HG03097 (cell line): ENCODE results near the gene ZNF304.
"Not testable (repeated sequence)": the region's sequence is repeated elsewhere in the genome, so short reads cannot be mapped to it uniquely, and the experiment has no call there.

Experiments
- ATAC-seq: cut with Tn5 transposase; IDR thresholded peaks from one replicate; pipeline ENCODE4 v1.9.1; 2021; ENCODE audit not compliant: unreplicated experiment, low FRiP score

The ZNF304 gene

DNA sequence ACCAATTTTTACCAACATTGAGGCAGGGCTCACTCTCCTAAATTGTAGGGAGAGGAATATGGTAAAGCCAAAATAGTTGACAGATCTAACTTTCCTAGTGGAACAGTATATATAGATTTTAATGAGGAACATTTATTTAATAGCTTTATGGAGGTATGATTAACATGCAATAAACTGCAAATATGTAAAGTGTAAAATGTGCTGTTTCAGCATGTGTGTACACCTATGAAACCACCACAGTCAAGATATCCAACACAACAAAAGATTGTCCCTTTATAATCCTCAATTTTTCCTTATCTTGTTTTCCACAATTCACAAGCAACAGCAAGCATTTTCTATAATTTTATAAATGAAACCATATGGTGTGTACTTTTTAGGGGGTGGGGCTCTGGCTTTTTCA lies 8.2 kb downstream of the ZNF304 start:
- ATAC-seq = no peak

DNA sequence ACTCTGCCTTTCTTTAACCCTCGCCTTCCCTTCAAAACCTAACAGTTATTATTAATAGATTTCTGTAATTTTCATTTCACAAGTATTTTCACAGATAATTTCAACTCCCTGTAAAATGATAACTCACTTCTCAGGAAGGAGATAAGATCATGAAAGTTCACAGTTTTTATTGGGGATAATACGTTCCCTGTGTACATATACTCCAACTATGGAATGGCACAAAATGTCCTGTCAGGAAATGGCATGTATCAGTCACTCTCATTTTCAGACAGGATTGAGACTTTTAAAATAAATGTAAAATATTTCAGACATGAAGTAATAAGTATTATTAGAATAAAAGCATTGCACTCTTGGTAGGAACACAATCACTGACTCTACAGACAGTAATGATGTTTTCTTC lies 11.3 kb downstream of the ZNF304 start:
- no peak for ATAC-seq

DNA sequence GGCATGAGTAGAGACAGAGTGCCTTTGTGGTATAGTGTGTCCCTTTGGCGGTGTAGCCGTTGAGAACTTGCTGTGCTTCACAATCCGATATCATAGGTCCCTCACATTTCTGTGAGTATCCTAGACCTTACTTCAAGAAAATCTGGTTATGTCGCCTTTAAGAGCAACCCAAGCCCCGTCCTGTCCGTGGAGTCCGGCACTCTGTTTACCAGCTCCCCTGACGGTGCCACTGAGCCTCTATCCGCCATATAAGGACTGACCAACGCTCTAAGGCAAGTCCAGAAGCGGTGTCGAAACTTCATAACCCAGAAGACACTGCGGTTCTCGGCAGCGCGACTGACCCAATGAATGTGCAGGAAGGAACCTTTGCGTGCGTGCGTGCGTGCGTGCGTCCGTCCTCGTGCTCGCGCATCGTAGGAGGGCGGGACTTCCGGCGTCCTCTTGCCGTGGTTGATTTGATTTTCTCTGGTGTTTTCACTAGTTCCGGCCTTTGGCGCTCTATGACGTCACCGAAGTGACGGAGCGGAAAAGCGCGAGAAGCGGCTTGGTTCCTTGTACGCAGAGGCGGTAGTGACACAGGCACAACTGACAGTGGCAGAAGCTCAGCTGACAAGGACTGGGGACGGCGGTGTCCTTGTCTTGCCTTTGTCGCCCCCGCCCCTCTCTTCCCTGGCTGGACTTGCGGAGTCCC lies 12.1 kb downstream of the ZNF304 start, which contains the start of the genes TRAPPC2B and ZNF547:
Gene TRAPPC2B (plus strand): TSS at position 555 of the 691 bp plus-strand sequence. CDS start 1,283 bp downstream, outside the sequence.
Gene ZNF547 (plus strand): TSS at position 555 of the 691 bp plus-strand sequence. CDS start 5,005 bp downstream, outside the sequence.
- ATAC-seq = peak; percentile 93

DNA sequence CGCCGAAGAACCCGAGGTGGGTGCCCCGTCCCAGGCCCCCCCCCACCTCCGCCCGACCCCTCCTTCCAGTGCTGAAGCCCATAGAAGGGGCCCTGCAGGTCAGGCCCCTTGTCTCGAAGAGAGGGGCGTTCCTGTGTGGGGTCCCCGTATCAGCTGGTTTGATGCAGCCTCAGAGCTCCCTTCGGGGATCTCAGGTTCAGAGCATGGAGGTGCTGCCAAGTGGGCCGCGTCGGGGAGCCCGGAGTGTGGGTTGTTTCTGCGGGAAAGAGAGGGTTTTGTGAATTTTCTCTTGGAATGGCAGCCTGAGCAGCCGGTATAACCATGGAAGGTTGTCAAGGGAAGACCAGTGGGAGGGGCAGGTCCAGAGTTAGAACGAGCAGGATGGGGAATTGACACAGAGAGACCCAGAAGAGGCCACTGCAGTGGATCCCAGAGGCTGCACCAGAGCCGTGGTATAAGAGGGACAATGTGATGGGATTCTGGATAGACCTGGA lies 12.7 kb downstream of the ZNF304 start:
- ATAC-seq = peak; percentile 11

DNA sequence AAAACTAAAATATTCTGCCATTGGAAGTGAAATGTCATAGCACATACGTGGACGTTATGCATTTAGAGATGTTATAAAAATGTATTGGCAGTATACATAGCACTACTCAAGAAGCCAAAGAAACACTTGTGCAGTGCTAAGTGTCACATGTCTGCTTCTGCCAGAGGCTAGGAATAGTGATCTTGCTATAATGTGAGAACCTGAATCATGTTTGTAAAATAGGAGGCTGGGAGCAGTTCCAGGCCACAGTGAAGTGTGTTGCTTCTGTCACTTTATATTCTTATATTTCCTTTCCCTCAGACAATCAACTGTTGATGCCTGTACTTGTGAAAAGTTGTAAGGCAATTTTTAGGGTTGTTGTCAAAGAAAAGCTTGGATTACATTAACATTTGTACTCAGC lies 15.7 kb downstream of the ZNF304 start:
- ATAC-seq = no peak

DNA sequence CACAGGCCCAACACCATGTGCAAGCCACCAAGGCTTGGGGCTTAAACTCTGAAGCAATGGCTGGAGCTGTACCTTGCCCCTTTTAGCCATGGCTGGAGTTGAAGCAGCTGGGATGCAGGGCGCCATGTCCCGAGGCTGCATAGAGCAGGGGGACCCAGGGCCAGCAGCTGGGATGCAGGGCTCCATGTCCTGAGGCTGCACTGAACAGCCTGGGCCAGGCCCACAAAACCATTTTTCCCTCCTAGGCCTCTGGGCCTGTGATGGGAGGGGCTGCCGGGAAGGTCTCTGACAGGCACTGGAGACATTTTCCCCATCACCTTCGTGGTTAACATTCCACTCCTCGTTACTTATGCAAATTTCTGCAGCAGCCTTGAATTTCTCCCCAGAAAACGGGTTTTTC lies 23.1 kb downstream of the ZNF304 start:
- no peak for ATAC-seq

DNA sequence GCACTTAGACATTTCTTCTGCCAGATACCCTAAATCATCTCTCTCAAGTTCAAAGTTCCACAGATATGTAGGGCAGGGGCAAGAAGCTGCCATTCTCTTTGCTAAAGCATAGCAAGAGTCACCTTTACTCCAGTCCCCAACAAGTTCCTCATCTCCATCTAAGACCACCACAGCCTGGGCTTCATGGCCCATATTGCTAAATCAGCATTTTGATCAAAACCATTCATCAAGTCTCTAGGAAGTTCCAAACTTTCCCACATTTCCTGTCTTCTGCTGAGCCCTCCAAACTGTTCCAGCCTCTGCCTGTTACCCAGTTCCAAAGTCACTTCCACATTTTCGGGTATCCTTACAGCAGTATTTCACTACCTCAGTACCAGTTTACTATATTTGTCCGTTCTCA lies 23.6 kb downstream of the ZNF304 start:
- ATAC-seq = not testable (repeated sequence)

DNA sequence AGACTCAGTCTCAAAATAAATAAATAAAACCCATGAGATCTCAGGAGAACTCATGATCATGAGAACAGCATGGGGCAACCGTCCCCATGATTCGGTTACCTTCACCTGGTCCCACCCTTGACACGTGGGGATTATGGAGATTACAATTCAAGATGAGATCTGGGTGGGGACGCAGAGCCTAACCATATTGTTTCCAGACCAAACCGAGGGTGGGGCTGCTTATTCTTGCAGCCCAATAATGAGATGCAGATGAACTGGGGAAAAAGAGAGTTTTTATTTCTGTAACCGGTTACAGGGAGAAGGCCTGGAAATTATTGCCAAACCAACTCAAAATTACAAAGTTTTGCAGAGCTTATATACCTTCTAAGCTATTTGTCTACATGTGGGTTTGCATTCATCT lies 25.1 kb downstream of the ZNF304 start:
- no peak for ATAC-seq

DNA sequence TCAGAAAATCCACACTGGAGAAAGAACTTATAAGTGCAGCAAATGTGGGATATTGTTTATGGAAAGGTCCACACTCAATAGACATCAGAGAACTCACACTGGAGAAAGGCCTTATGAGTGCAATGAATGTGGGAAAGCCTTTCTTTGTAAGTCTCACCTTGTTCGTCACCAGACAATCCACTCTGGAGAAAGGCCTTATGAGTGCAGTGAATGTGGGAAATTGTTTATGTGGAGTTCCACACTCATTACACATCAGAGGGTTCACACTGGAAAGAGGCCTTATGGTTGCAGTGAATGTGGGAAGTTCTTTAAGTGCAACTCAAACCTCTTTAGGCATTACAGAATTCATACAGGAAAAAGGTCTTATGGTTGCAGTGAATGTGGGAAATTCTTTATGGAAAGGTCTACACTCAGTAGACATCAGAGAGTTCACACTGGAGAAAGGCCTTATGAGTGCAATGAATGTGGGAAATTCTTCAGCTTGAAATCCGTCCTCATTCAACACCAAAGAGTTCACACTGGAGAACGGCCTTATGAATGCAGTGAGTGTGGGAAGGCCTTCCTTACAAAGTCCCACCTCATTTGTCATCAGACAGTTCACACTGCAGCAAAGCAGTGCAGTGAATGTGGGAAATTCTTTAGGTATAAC lies 26.6 kb downstream of the ZNF304 start:
- ATAC-seq = no peak

DNA sequence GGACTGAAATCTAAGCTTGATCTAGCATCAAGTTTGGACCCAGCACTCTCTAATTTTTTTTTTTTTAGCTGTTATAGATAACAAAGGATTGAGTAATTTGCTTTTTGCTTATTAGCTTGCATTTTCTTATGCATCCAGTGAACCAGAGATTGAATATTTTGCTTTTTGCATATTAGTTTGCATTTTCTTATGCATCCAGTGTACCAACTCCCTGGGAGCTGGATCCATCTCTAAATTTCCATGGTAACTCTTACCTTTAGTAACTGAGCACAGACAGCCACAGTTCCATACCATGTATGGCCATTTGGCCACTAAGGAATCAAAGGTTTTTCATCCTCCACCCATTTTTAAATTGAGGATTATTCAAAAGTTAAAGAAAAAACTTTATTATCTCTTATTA lies 29.9 kb downstream of the ZNF304 start:
- ATAC-seq = no peak

DNA sequence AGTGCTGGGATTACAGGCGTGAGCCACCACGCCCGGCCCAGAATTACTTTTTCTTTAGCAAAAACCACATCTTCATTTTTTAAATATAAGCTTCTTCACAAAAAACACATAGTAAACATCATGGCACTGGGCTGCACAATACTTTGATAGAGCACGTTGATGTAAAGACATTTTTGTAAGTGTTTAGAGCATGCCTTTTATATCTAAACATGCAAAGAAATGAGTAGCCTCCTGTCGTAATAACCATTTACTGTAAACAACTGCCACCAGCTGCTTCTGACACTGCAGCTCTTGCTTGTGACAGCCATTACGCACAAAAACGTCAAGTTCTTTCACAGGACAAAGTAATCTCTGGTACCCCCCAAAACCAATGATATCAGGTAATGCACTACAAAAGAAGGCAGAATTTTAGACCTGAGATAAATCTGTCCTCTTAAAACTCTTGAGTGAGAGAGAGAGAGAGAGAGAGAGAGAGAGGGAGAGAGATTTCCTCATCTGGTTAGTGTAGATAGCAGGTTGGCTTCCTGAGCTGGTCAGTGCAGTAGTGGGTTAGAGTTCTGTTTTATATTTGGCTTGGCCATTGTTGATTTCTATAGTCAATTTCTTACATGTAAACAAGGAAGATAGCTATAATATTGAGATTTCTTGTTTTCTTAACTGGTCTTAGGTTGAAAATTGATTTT lies 31.9 kb downstream of the ZNF304 start:
- no peak for ATAC-seq

DNA sequence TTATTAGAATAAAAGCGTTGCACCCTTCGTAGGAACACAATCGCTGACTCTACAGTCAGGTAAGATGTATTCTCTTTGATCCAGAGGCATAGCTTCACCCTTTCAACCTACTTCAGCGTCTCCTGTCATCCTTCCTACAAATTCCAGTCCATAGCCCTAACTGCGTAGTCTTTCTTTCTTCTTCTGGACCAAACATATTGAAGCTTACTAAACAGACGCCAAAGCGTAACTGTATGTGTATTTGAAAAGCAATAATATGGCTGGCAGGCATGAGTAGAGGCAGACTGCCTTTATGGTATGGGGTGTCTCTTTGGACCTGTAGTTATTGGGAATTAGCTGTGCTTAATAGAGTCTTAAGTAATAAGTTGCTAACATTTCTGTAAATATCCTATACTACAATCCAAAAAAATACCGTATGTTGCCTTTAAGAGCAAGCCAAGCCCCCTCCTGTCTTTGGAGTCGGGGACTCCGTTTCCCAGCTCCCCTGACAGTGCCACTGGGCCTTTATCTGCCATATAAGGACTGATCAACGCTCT lies 38.2 kb downstream of the ZNF304 start:
- ATAC-seq = no peak

DNA sequence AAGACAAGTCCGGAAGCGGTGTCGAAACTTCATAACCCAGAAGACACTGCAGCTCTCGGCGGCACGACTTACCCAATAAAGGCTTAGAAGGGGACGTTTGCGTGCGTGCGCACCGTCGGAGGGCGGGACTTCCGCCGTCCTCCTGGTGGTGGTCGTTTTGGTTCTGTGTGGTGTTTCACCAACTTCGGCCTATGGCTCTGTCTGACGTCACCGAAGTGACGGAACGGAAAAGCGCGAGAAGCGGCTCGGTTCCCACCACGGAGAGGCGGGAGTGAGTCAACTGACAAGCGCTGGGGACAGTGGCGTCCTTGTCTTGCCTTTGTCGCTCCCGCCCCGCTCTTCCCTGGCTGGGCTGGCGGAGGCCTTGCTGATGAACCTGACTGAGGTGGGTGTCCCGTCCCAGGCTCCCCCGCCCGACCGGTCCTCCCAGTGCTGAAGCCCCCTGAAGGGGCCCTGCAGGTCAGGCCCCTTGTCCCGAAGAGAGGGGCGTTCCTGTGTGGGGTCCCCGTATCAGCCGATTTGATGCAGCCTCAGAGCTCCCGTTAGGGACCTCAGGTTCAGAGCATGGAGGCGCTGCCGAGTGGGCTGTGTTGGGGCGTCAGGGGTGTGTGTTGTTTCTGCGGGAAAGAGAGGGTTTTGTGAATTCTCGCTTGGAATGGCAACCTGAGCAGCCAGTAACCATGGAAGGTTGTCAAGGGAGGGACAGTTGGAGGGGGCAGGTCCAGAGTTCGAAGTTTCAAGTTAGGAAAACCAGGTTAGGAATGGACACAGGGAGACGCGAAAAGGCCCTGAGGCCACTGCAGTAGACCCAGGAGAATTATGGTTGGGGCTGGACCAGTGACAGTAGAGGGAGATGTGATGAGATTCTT lies 38.9 kb downstream of the ZNF304 start, which contains the start of gene ZNF548:
Gene ZNF548 (plus strand): TSS at position 125 of the 869 bp plus-strand sequence. CDS start 246 bp downstream, at position 371.
- ATAC-seq = peak; percentile 98

DNA sequence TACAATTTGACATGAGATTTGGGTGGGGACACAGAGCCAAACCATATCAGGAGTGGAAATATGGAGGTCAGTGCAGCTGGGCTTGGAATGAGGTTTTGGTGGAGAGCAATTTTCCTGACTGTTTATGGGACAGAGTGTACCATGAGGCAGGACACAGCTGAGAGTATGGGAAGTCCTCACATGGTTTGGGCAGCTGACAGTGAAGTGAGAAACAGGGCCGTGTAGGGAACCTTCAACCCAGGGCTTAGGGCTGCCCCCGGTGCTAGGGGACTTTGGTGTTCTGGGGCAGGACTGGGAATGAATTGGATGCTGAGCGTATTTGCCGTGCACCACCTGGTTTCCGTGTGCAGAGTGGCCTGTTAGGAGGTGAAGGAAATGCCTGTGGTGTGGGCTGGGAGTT lies 44.6 kb downstream of the ZNF304 start:
- no peak for ATAC-seq

DNA sequence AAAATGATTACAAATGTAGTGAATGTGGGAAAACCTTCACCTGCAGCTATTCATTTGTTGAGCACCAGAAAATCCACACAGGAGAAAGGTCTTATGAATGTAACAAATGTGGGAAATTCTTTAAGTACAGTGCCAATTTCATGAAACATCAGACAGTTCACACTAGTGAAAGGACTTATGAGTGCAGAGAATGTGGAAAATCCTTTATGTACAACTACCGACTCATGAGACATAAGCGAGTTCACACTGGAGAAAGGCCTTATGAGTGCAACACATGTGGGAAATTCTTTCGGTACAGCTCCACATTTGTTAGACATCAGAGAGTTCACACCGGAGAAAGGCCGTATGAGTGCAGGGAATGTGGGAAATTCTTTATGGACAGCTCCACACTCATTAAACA lies 47.8 kb downstream of the ZNF304 start:
- ATAC-seq = no peak

DNA sequence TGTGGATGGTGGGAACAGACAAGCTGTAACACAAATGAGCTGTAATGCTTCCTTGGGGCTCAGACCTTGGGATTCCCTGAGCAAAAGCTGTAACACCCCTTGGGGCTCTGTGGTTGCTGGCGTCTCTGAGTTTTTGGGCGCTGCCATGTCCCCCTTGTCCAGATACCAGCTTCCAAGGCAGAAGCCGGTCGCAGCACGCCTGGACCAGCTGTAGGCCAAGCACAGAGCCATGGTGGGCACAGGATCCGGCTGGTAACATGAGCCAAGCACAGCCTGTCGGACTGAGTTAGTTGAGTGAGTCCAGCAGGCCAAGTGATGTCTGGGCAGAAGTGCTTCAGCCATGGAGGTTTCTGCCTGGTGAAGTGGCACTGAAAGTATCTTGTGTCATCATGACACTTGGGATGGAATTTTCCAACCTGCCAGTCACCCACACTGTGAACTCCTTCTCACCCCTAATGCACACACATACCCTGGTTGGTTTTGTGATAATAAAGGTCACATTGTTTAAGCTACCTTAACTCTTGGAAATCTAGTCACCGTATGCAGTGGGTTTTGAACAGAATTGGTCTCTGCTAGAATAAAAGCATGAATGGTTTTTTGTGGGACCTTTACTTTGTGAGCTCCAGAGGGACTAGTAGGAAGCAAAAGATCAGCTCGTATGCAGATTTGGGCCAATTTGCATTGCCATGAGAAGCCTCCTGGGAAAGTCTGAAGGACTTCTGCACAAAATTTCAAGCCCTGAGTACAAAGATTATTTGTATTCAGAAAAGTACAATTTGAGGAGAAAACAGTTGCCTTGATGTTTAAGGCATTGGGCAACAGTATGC lies 52.9 kb downstream of the ZNF304 start:
- no peak for ATAC-seq

DNA sequence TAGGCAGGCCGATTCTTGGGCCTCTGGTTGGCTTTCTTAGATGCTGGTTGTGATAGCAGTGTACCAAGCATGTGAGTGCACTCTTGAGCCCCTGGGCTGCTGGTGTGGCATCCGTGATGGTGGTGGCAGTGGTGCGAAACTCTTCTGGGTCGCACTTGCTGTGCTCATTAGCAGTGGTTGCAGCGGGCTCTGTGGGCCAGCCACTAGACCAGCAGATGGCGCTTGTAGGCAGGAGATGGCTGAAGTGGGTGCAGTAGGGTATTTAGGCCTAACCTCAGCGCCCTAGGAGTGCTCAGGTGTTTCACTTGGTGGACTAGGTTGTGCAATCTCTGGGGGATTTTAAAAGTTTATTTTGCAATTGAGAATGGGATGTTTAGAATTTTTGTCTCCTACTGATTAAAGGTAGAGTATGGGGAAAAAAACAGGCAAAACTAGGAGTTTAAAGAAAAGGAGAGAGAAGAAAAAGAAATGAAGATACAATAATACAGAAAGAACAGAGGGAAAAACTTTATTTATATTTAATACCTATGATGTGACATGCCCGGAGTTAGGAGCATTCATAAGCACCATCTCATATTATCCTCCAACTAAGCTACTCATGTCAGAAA lies 55.5 kb downstream of the ZNF304 start:
- no peak for ATAC-seq
